Testis (tissue), 2 donors: Measurements from ENCODE around the gene FHOD3.

Experiments used
- CTCF ChIP-seq, 3 experiments: fragments of 450-650 bp in 2 of 3; fragments of 200-600 bp in 1 of 3; sonication (generic) in 1 of 3; IDR thresholded peaks; one replicate each; pipeline ENCODE4 v1.5.1; 2016 to 2019; ENCODE audit warnings: antibody characterized with exemption in 3 of 3, mild to moderate bottlenecking in 2 of 3, moderate library complexity in 1 of 3
- POLR2A ChIP-seq: fragments of 450-650 bp; IDR thresholded peaks from one replicate; pipeline ENCODE4 v1.6.1; 2017; ENCODE audit warnings: antibody characterized with exemption, mild to moderate bottlenecking, moderate library complexity

DNA sequence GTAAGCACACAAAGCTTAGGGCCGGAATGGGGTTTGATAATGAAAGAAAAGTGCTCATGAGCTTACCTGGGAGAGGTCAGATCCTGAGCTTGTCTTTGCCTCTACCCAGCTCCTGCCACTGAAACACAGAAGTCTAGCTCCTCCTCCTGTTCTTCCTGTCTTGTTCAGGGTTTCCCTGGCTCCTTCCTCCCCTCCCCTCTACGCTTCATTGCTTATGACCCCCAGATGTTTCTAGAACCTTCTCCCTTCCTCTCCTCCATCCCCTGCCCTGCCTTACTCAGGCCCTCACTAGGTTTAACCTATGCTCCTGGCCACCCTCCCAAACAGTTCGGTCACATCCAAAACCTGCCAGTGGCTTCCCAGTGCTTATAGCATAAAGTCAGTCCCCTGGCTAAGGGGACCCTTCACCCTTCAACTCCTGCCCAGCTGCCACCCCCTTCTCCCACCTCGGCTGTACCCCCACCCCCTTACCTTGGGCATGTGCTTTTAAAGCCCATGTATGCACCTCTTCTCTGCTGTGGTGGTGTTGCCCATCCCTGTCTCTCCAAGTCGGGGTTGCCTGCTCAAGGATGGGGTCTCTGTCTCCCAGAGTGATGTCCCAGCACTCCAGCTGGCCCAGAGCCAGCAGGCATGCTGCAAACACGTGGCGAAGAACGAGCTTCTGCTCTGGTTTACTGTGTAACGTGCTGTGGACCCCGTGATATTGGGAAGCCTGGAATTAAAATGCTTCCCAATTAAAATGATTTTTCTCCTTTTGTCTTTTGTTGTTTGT, 297.7 kb downstream of the FHOD3 start:
- TF ChIP-seq CTCF (IDR thresholded peaks at IDR 0.05), result no peak
- TF ChIP-seq POLR2A, result no peak
